ENCODE measurements around the gene RBMX. TPM values are rescaled to one million over a fixed set of nuclear protein-coding genes. Genes with fewer than 3 reads are reported as not detected.

The RBMX gene
- total RNA-seq, 1 experiment from 2014 or later, result 379 TPM

DNA sequence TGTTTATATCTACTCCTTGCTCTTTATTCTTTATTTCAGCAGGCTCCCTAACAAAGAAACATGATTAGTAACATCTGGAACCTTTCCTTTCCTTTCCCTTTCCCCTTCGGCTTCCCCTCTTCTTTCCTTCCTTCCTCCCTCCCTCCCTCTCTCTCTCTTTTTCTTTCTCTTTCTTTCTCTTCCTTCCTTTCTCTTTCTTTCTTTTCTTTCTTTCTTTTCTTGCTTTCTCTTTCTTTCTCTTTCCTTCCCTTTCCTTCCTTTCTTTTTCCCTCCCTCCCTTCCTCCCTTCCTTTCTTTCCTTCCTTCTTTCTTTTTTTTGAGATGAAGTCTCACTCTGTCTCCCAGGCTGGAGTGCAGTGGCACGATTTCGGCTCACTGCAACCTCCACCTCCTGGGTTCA, 30.7 kb upstream of the RBMX start:
- Mint-ChIP-seq H3K27ac (no peak overlapping the region), H3K36me3 (no peaks in the 10 kb centered on the region), H3K9me3 (no peaks in the 10 kb centered on the region), H3K4me1 (peaks cover 7% of the 10 kb centered on the region; the same call in 1 of the 2 replicates), H3K4me3 (0 out of 2 replicates have a peak overlapping the region, but pooled peaks have one; percentile 24), H3K27me3 (ENCODE audit: low read depth) (no peaks in the 10 kb centered on the region)
- no peak for ATAC-seq
- CTCF ChIA-PET, result no interaction called here
- POLR2A ChIA-PET, result no interaction called here
- DNase-seq (ENCODE audit: low spot score), result no peak
- TF ChIP-seq, protein P1, sequence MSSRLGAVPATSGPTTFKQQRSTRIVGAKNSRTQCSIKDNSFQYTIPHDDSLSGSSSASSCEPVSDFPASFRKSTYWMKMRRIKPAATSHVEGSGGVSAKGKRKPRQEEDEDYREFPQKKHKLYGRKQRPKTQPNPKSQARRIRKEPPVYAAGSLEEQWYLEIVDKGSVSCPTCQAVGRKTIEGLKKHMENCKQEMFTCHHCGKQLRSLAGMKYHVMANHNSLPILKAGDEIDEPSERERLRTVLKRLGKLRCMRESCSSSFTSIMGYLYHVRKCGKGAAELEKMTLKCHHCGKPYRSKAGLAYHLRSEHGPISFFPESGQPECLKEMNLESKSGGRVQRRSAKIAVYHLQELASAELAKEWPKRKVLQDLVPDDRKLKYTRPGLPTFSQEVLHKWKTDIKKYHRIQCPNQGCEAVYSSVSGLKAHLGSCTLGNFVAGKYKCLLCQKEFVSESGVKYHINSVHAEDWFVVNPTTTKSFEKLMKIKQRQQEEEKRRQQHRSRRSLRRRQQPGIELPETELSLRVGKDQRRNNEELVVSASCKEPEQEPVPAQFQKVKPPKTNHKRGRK (CRISPR knock-in tag; IDR thresholded peaks at IDR 0.05; ENCODE audit: borderline replicate concordance), result peak; percentile 58; the same call in 1 of the 2 replicates
- TF ChIP-seq TEAD4 (CRISPR knock-in tag; IDR thresholded peaks at IDR 0.05) (no peak), IRF2 (CRISPR knock-in tag; IDR thresholded peaks at IDR 0.05; ENCODE audit: borderline replicate concordance, low read depth) (no peak), ZNF138 (CRISPR knock-in tag; conservative IDR thresholded peaks at IDR 0.05) (no peak)

DNA sequence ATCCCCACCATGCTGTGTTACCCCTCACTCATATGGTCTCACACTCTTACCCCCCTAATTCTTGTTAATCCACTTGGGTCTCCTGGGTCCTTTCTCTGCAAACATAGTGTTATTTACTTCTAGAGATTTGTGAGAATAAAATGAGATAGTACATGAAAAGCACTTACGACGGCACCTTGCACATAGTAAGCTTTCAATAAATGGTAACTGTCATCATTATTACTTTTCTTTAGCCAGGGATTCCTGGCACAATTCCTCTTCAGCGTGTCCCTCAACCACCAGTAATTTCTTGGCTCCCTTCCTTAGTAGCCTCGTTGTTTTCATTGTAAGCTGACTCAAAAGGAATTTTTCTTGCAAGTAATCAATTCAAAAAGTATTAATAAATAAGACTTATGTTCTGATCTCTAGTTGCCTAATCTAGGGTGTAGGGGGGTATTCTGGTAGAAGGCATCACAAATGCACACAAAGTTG, 30.1 kb upstream of the RBMX start:
- Mint-ChIP-seq H3K4me1 (peaks cover 7% of the 10 kb centered on the region; the same call in 1 of the 2 replicates), H3K36me3 (no peaks in the 10 kb centered on the region), H3K9me3 (no peaks in the 10 kb centered on the region), H3K27ac (peak overlapping the region; percentile 86), H3K4me3 (peak overlapping the region; percentile 87), H3K27me3 (ENCODE audit: low read depth) (no peaks in the 10 kb centered on the region)
- ATAC-seq (no peak), DNase-seq (ENCODE audit: low spot score) (no peak)
- CTCF ChIA-PET, result no interaction called here
- no peak for TF ChIP-seq ETV6 (CRISPR knock-in tag; IDR thresholded peaks at IDR 0.05)
- no peak for TF ChIP-seq RELA (CRISPR knock-in tag; IDR thresholded peaks at IDR 0.05; ENCODE audit: borderline replicate concordance)
- TF ChIP-seq, protein P2, sequence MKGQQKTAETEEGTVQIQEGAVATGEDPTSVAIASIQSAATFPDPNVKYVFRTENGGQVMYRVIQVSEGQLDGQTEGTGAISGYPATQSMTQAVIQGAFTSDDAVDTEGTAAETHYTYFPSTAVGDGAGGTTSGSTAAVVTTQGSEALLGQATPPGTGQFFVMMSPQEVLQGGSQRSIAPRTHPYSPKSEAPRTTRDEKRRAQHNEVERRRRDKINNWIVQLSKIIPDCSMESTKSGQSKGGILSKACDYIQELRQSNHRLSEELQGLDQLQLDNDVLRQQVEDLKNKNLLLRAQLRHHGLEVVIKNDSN (CRISPR knock-in tag; IDR thresholded peaks at IDR 0.05), result no peak
- TF ChIP-seq ZNF121 (CRISPR knock-in tag; IDR thresholded peaks at IDR 0.05), result no peak
- TF ChIP-seq ZBTB21 (CRISPR knock-in tag; IDR thresholded peaks at IDR 0.05; ENCODE audit: borderline replicate concordance), result no peak
- no peak for TF ChIP-seq JUN (CRISPR knock-in tag; IDR thresholded peaks at IDR 0.05)
- TF ChIP-seq MXD4 (CRISPR knock-in tag; IDR thresholded peaks at IDR 0.05; ENCODE audit: borderline replicate concordance), result no peak
- TF ChIP-seq, protein P3, sequence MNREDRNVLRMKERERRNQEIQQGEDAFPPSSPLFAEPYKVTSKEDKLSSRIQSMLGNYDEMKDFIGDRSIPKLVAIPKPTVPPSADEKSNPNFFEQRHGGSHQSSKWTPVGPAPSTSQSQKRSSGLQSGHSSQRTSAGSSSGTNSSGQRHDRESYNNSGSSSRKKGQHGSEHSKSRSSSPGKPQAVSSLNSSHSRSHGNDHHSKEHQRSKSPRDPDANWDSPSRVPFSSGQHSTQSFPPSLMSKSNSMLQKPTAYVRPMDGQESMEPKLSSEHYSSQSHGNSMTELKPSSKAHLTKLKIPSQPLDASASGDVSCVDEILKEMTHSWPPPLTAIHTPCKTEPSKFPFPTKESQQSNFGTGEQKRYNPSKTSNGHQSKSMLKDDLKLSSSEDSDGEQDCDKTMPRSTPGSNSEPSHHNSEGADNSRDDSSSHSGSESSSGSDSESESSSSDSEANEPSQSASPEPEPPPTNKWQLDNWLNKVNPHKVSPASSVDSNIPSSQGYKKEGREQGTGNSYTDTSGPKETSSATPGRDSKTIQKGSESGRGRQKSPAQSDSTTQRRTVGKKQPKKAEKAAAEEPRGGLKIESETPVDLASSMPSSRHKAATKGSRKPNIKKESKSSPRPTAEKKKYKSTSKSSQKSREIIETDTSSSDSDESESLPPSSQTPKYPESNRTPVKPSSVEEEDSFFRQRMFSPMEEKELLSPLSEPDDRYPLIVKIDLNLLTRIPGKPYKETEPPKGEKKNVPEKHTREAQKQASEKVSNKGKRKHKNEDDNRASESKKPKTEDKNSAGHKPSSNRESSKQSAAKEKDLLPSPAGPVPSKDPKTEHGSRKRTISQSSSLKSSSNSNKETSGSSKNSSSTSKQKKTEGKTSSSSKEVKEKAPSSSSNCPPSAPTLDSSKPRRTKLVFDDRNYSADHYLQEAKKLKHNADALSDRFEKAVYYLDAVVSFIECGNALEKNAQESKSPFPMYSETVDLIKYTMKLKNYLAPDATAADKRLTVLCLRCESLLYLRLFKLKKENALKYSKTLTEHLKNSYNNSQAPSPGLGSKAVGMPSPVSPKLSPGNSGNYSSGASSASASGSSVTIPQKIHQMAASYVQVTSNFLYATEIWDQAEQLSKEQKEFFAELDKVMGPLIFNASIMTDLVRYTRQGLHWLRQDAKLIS (CRISPR knock-in tag; IDR thresholded peaks at IDR 0.05; ENCODE audit: borderline replicate concordance), result no peak
- TF ChIP-seq, protein P4, sequence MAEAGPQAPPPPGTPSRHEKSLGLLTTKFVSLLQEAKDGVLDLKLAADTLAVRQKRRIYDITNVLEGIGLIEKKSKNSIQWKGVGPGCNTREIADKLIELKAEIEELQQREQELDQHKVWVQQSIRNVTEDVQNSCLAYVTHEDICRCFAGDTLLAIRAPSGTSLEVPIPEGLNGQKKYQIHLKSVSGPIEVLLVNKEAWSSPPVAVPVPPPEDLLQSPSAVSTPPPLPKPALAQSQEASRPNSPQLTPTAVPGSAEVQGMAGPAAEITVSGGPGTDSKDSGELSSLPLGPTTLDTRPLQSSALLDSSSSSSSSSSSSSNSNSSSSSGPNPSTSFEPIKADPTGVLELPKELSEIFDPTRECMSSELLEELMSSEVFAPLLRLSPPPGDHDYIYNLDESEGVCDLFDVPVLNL (CRISPR knock-in tag; IDR thresholded peaks at IDR 0.05; ENCODE audit: borderline replicate concordance, low read depth), result no peak
- TF ChIP-seq FOXP1 (CRISPR knock-in tag; IDR thresholded peaks at IDR 0.05; ENCODE audit: borderline replicate concordance), result no peak
- no peak for TF ChIP-seq FOXK1 (CRISPR knock-in tag; IDR thresholded peaks at IDR 0.05)
- TF ChIP-seq, protein P5, sequence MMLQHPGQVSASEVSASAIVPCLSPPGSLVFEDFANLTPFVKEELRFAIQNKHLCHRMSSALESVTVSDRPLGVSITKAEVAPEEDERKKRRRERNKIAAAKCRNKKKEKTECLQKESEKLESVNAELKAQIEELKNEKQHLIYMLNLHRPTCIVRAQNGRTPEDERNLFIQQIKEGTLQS (CRISPR knock-in tag; conservative IDR thresholded peaks at IDR 0.05), result no peak
- TF ChIP-seq ZNF232 (CRISPR knock-in tag; IDR thresholded peaks at IDR 0.05), result no peak
- TF ChIP-seq KAT7 (CRISPR knock-in tag; IDR thresholded peaks at IDR 0.05; ENCODE audit: borderline replicate concordance), result no peak
- TF ChIP-seq ESRRA (CRISPR knock-in tag; IDR thresholded peaks at IDR 0.05; ENCODE audit: borderline replicate concordance), result no peak
- POLR2A ChIA-PET, result no interaction called here
